GM12872 (cell line): ENCODE results near the gene TOR2A.

ENCODE experiments used
- TF ChIP-seq, protein P1 (sequence below): IDR thresholded peaks from 3 replicates; pipeline ENCODE4 v1.5.1; 2011; ENCODE audit warnings: low read depth, mild to moderate bottlenecking, low read length, moderate library complexity; ENCODE audit not compliant: insufficient read depth

Gene TOR2A

DNA sequence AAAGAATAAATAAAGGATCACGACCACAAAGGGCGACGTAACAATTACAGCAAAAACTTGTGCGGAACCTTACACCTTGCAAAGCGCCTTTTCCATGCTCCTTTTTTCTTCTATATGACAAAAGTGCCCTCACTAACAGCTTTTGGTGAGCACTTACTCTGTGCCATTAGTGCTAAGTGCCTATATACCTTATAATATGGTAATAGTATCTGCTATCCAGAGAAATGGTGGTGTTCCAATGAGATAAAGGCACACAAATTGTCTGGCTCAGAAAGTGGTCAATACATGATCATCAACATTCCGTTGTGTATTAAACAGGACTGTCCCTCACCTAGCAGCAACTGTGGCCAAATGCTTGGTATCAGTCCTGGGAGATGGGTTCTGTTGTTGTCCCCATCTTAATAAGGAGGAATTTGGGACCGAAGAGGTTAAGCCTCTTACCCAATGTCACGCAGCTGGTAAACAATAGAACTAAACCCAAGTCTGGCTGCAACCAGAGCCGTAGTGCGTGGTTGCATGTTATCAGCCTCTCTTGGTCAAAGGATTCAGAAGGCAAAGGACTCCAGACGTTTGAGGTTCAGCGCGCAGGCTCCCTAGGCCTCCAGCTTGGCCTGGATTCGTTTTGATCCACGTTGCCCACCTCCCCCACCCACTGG lies 564 bp upstream of the TOR2A start:
- TF ChIP-seq, protein P1, sequence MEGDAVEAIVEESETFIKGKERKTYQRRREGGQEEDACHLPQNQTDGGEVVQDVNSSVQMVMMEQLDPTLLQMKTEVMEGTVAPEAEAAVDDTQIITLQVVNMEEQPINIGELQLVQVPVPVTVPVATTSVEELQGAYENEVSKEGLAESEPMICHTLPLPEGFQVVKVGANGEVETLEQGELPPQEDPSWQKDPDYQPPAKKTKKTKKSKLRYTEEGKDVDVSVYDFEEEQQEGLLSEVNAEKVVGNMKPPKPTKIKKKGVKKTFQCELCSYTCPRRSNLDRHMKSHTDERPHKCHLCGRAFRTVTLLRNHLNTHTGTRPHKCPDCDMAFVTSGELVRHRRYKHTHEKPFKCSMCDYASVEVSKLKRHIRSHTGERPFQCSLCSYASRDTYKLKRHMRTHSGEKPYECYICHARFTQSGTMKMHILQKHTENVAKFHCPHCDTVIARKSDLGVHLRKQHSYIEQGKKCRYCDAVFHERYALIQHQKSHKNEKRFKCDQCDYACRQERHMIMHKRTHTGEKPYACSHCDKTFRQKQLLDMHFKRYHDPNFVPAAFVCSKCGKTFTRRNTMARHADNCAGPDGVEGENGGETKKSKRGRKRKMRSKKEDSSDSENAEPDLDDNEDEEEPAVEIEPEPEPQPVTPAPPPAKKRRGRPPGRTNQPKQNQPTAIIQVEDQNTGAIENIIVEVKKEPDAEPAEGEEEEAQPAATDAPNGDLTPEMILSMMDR, result no peak

GRCh38 chr9:127734247-127734746 lies 797 bp downstream of the TOR2A start:
- TF ChIP-seq, protein P1, result no peak

DNA sequence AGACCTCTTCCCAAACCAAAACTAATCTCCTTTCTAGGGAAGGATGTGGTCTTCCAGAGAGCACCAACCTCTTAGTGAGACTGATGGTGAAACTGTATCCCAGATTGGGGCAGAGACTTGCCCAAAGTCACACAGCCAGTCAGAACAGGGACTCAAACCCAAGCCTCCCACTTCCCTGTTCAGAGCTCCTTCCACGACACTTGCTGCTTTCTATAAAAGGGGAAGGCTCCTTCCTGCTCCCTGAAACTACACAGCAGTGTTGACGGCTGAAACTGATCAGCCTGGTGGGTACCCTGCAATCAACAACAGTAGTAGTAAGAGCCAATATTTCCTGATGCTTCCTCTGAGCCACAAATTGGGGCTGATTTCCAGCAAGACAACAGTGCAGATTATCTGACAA lies 1.5 kb downstream of the TOR2A start:
- TF ChIP-seq, protein P1, result no peak

- TF ChIP-seq, protein P1, result no peak
Measured at GRCh38 chr9:127732444-127732843, 2.6 kb downstream of the TOR2A start.

GRCh38 chr9:127731938-127732337 lies 3.2 kb downstream of the TOR2A start:
- TF ChIP-seq, protein P1, result no peak

GRCh38 chr9:127730799-127731410 lies 4.2 kb downstream of the TOR2A start:
- TF ChIP-seq, protein P1, result no peak

- TF ChIP-seq, protein P1, result no peak
Measured at GRCh38 chr9:127730262-127730661, 4.8 kb downstream of the TOR2A start.
